Hematopoietic multipotent progenitor cell treated with erythropoietin and hydrocortisone succinate and interleukin-3 and kit ligand, for 8 days (in vitro differentiated cells): ENCODE data around the gene IFTAP.
"Not testable (repeated sequence)": the region's sequence is repeated elsewhere in the genome, so short reads cannot be mapped to it uniquely, and the experiment has no call there.

Experiments used
- DNase-seq: peaks from one replicate; pipeline ENCODE4 v3.0.0-alpha.2; 2015

The IFTAP gene

DNA sequence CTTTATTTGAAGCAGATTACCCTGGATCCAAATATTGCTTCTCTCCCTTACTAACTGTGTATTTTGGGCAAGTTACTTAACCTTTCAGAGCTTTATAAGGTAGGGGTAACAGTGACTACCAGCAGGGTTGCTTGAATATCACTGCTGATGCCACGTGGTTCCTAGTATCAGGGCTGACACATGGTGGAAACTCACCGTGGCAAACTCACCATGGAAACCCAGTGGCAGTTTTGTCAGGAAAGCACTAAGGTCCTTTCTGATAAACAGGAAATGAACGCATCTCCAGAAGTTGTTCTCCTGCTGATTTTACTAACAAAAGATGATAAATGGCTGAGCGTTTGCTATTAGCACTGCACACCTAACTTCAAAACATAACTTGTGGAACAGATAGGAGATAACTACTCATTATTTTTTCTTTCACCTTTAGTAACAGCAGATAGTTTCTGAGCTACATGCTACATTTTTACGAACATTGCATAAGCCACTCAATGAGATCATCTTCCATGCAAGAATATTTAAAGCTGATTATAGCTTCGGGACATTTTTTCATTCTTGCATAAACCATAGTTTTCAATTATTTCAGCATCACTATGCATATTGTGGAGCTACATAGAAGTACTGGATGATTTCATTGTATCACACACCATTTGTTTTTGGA lies 63.4 kb downstream of the IFTAP start:
- DNase-seq, result peak; percentile 20

GRCh38 chr11:36661359-36661758 lies 67.1 kb downstream of the IFTAP start:
- DNase-seq, result not testable (repeated sequence)

DNA sequence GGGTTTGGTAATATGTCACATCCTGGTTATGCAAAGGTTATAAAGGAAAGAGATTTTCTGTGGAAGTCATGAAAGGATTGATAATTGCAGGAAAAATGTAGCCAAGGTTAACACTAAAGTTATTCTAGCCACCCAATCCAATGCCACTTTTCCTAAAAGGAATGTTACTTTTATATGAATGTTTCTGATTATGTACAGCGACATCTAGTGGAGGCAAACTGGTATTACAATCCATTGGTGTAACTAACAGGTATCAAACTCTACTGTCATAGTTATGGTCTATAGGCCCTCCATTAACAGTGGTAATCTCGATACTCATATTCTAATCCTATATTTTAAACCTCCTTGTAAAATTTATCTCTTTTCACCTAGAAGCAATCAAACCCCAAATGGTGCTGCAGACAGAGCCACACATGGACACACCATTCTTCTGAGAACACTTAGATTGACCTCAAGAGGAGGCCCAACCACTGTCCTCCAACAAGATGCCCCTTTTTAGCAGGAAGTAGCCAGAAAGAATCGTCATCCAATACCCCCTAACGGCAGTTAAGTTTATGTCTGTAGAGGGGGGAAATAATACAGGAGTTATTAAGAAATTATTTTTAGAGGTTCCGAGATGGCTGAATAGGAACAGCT lies 78.6 kb downstream of the IFTAP start:
- peak; percentile 66 for DNase-seq

DNA sequence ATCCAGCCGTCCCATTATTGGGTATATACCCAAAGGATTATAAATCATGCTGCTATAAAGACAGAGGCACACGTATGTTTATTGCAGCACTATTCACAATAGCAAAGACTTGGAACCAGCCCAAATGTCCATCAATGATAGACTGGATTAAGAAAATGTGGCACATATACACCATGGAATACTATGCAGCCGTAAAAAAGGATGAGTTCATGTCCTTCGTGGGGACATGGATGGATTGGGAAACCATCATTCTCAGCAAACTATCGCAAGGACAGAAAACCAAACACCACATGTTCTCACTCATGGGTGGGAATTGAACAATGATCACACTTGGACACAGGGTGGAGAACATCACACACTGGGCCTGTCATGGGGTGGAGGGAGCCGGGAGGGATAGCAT lies 85.2 kb downstream of the IFTAP start:
- DNase-seq, result not testable (repeated sequence)

DNA sequence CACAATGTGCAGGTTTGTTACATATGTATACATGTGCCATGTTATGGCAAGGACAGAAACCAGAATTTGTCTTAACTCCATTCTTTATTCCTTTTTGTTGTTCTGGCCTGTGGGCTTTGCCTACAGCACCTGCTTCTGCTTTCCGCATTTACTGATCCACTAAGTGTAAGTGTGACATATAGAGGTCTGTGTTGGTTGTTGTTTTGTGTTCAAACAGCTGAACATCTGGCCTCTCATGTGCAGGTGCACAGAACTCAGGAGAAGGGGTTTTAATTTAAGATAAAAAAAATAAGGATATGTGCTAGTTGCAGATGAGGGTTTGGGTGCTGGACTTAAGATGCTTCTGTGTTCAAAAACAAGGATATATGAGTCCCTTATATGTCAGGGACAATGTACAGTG lies 89.5 kb downstream of the IFTAP start:
- no peak for DNase-seq

GRCh38 chr11:36684840-36685801 lies 90.8 kb downstream of the IFTAP start:
- no peak for DNase-seq

- no peak for DNase-seq
These were observed 93.8 kb downstream of the IFTAP start for GRCh38 chr11:36688132-36688531.

DNA sequence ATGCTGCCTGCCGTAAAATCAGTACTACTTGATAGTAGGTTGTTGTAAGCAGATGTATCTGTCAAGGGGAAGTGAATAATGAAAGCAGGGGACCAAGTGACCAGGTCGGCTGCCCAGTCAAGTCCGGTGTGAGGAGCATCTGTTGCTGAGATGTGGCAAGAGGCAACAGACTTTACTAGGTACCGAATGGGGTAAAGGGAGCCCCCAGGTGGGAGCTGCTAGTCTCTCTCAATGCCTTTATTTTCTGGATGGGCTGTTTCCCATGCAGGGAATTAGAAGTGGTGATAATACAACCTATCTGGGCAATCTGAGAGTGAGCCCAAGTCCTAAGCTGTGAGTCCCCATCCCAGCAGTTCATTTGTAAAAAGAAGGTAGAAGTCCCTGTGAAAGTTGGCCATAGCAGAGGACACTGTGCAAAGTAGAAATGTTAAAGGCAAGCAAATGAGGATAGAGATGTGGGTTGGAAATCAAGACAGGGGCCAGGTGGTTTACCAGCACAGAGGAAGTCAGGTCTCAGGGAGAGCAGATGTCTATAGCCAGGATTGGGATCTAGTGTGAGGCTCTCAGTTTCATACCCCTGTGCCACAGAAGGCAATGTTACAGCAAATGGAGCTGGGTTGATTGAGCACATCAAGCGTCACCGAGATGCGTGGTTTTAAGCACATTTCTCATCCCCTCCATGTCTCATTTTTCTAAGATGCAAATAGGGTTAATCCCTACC lies 94.4 kb downstream of the IFTAP start:
- no peak for DNase-seq

GRCh38 chr11:36689442-36689841 lies 95.1 kb downstream of the IFTAP start:
- DNase-seq, result no peak

DNA sequence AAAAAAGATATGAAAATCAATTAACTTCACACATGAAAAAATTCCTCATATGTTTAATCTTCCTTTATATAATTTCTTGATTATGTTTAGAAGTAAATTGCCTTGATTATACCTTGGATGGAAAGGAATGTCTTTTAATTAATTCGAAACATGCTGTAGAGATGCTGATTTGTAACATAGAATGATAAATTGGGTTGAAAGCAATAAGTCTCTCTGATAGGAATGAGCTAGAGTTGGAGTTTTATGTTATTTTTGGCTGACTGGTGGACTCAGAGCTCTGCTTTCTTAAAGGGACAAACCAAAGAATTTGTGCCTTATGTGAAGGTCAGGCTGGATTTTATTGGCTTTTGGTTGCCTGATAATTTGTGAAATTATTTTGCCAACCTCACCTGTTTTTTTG lies 98.4 kb downstream of the IFTAP start:
- no peak for DNase-seq

GRCh38 chr11:36693139-36693843 lies 99.0 kb downstream of the IFTAP start:
- DNase-seq, result no peak

DNA sequence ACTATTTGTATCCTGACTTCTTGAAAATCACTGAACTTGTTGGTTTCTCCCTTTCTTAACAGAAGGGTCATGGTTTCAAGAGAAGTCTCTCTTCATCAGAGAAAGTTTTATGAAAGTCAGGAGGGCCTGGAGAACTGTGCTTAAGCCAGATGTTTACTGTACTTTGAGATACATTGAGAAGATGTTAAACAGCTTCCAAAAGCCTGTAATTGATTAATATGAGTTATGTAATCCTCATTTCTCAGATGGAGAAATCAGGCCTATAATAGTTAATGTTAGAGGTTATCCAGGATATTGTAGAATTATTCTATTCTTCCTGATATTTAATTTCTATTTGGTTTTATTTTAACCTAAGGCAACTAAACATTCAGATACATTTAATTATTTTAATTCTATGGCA lies 100.8 kb downstream of the IFTAP start:
- no peak for DNase-seq

DNA sequence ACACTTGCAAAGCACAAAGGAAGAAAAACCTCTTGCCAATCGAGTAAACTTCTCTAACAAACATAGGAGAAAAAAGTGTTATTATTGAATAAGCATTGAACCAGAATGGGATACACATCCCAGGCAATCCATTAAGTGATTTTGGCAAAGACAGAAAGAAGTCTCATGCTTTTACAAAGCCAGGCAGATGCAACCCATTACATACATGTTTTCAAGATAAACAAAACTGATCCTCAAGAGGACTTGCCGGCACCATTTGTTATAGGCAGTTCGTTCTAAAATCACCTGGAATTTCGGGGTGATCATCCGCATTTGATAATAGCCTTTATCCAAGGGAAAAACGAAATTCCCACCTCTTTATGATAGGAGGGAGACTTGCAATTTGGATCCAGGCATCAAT lies 101.3 kb downstream of the IFTAP start:
- DNase-seq, result no peak

GRCh38 chr11:36696550-36696949 lies 102.2 kb downstream of the IFTAP start:
- no peak for DNase-seq

GRCh38 chr11:36699271-36699670 lies 105.0 kb downstream of the IFTAP start:
- no peak for DNase-seq

GRCh38 chr11:36700246-36700645 lies 105.9 kb downstream of the IFTAP start:
- no peak for DNase-seq

DNA sequence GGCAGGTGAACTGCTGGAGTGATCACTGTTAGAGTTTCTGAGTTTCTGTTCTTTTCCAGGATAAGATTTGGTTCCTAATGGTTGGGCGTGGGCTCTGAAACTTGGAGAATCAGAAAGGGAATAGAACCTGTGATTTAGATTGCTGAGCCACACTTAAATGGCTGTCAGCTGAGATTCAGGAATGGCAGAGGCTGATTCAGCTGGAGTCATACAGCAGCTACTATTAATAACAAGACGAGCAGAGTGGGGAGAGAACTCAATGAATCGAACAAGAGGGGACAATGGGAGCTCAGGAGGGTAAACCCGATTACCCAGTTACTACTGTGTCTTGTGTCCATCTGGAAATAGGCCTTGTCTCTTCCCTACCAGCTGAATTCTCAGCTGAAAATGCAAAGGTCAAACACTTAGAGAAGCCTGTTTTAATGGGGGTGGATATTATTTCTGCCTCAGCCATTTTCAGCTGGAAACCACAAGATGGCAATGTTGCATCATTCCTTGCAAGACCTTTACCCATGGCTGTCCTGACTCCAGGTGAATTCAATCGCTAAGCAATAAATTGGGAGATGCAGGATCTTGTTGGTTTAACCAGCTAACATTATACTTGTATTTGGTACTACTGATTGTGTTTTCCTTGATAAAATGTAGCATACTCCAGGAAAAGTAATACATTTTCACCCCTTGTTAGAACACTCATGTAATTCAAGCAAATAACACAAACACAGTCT lies 108.2 kb downstream of the IFTAP start:
- peak; percentile 61 for DNase-seq

GRCh38 chr11:36703055-36703404 lies 108.7 kb downstream of the IFTAP start:
- no peak for DNase-seq
